T-cell (primary cell): ENCODE data around the gene TMEM52B. TPM values are rescaled to one million over a fixed set of nuclear protein-coding genes. Genes with fewer than 3 reads are reported as not detected.
A peak's percentile ranks its signal among the peaks of the same experiment; 100 is the strongest.
"Not testable (repeated sequence)": the region's sequence is repeated elsewhere in the genome, so short reads cannot be mapped to it uniquely, and the experiment has no call there.

Experiments used
- ATAC-seq, 4 experiments: fragments of 200-7000 bp in 3 of 4; fragments of 150-1000 bp in 1 of 4; cut with Tn5 transposase; replicated peaks in 1 of 4; 1 replicate in 3 of 4; 2 replicates in 1 of 4; pipeline ENCODE4 v1.10.0; 2021; ENCODE audit warnings: moderate library complexity in 3 of 4, mild to moderate bottlenecking in 2 of 4, moderate number of reproducible peaks in 1 of 4
- CTCF ChIA-PET, 2 donors: fragments of 300-600 bp; sonication (Branson Sonifier 250); formaldehyde crosslinking; loops; one replicate each; lab custom pipeline; 2022; ENCODE audit warnings: antibody characterized with exemption in 2 of 2; lab: Charles Lee
- POLR2A ChIA-PET, 2 donors: fragments of 300-600 bp; sonication (Branson Sonifier 250); formaldehyde crosslinking; loops; one replicate each; lab custom pipeline; 2022; ENCODE audit warnings: antibody characterized with exemption in 2 of 2; lab: Charles Lee
- DNase-seq, 35 experiments: peaks; one replicate each; pipeline versions ENCODE4 v3.0.0 to v3.0.0-alpha.2; 2013 to 2023
- H3K27ac ChIP-seq: one replicate; pipeline ENCODE4 v1.5.1; 2013; ENCODE audit warnings: low read length
- H3K27me3 ChIP-seq, 2 experiments: replicated peaks in 1 of 2; 1 replicate in 1 of 2; 2 replicates in 1 of 2; pipeline versions ENCODE4 v1.6.1 to v1.7.0; 2013; ENCODE audit warnings: low read length in 1 of 2, mixed read lengths in 1 of 2; ENCODE audit not compliant: control insufficient read depth in 2 of 2, insufficient read depth in 2 of 2; ENCODE audit errors: extremely low read depth in 1 of 2
- H3K36me3 ChIP-seq, 2 donors: 1 replicate in 1 of 2; 2 replicates in 1 of 2; pipeline versions ENCODE4 v1.6.1 to v1.7.0; 2013; ENCODE audit warnings: low read length in 1 of 2; ENCODE audit not compliant: control insufficient read depth in 2 of 2, insufficient read depth in 1 of 2; ENCODE audit errors: extremely low read depth in 1 of 2
- H3K4me1 ChIP-seq, 2 experiments: 1 replicate in 1 of 2; 2 replicates in 1 of 2; pipeline versions ENCODE4 v1.6.1 to v1.7.0; 2013; ENCODE audit warnings: low read length in 2 of 2, mixed read lengths in 1 of 2; ENCODE audit not compliant: insufficient read depth in 2 of 2, control insufficient read depth in 1 of 2; ENCODE audit errors: extremely low read depth in 1 of 2
- H3K4me3 ChIP-seq, 2 donors: 1 replicate in 1 of 2; 2 replicates in 1 of 2; pipeline versions ENCODE4 v1.5.1 to v1.7.0; 2013; ENCODE audit warnings: mild to moderate bottlenecking in 2 of 2, low read length in 1 of 2, moderate library complexity in 1 of 2; ENCODE audit not compliant: control insufficient read depth in 1 of 2; ENCODE audit errors: extremely low read depth in 1 of 2
- H3K9me3 ChIP-seq: 2 replicates; pipeline ENCODE4 v1.7.0; 2013
- H3K27ac Mint-ChIP-seq, 2 donors: one replicate each; pipeline ENCODE4 v1.8.0; 2020 to 2021; ENCODE audit warnings: mild to moderate bottlenecking in 2 of 2, mixed read lengths in 2 of 2
- H3K27me3 Mint-ChIP-seq, 2 donors: one replicate each; pipeline ENCODE4 v1.8.0; 2021 to 2022; ENCODE audit warnings: mixed read lengths in 2 of 2
- H3K36me3 Mint-ChIP-seq: one replicate; pipeline ENCODE4 v1.8.0; 2021; ENCODE audit warnings: mixed read lengths
- H3K4me1 Mint-ChIP-seq, 3 donors: one replicate each; pipeline ENCODE4 v1.8.0; 2020 to 2022; ENCODE audit warnings: mixed read lengths in 3 of 3, mild to moderate bottlenecking in 1 of 3
- H3K4me3 Mint-ChIP-seq, 3 donors: one replicate each; pipeline ENCODE4 v1.8.0; 2020 to 2022; ENCODE audit warnings: mild to moderate bottlenecking in 3 of 3, mixed read lengths in 3 of 3, moderate library complexity in 3 of 3
- H3K9me3 Mint-ChIP-seq, 3 donors: one replicate each; pipeline ENCODE4 v1.8.0; 2020 to 2022; ENCODE audit warnings: mixed read lengths in 3 of 3
- WGBS: methylation state at CpG from one replicate; pipeline ENCODE4 v1.1.5; 2013; ENCODE audit warnings: missing lambda C conversion rate; ENCODE audit not compliant: insufficient coverage; 5-methylcytosine and 5-hydroxymethylcytosine counted together
- total RNA-seq, 35 experiments: library from RNA in 6 of 35; stranded (reverse) in 6 of 35; fragments of 120-200 nt in 1 of 35; gene quantifications; one replicate each; pipeline versions ENCODE4 v1.2.1 to v1.2.4 and lab custom pipeline; 2013 to 2026

Gene TMEM52B
- total RNA-seq, 5 donors from 2014 or later (not counting 1 experiment from before 2014, with no cell fraction given) = not detected

- no peaks in the 10 kb centered on the region for H3K9me3 ChIP-seq
- Mint-ChIP-seq H3K4me3 (peak overlapping the region; percentile 34 to 95 (median 94)), H3K36me3 (peaks cover 15% of the 10 kb centered on the region), H3K27me3 (no peaks in the 10 kb centered on the region), H3K9me3 (no peaks in the 10 kb centered on the region), H3K4me1 (peaks cover 24 to 32% (median 27%) of the 10 kb centered on the region in 3 donors), H3K27ac (no peak overlapping the region)
- ATAC-seq (no peak), DNase-seq (no peak)
- H3K27me3 ChIP-seq = peaks cover 0 to 2% of the 10 kb centered on the region in 2 experiments
- H3K36me3 ChIP-seq = peaks cover 0 to 15% of the 10 kb centered on the region in 2 donors
- WGBS = no CpG with 5 or more reads among the region's 2 CpGs
- H3K27ac ChIP-seq = peak overlapping the region; percentile 1
- ChIA-PET CTCF (interaction anchor here in 1 of 2 donors (0.6 kb wide), 1 partner anchor 1771 kb away, joined by 3 read pairs; no protein-coding TSS in a partner anchor), POLR2A (interaction anchor here in 1 of 2 donors (0.6 kb wide), 1 partner anchor 514 kb away, joined by 4 read pairs; no protein-coding TSS in a partner anchor)
- H3K4me3 ChIP-seq = no peak overlapping the region
- H3K4me1 ChIP-seq = peaks cover 10 to 31% of the 10 kb centered on the region in 2 experiments
Measured at GRCh38 chr12:10215436-10215835, 36.6 kb downstream of the TMEM52B start.

- Mint-ChIP-seq H3K36me3 (peaks cover 20% of the 10 kb centered on the region), H3K4me1 (peaks cover 24 to 32% (median 27%) of the 10 kb centered on the region in 3 donors), H3K4me3 (peak overlapping the region in 1 of 3 donors; percentile 34)
- not testable (repeated sequence) for H3K9me3 ChIP-seq, H3K27me3 Mint-ChIP-seq, H3K27ac Mint-ChIP-seq, H3K4me3 ChIP-seq, H3K9me3 Mint-ChIP-seq, ATAC-seq, H3K27me3 ChIP-seq
- Histone ChIP-seq H3K27ac (peak overlapping the region; percentile 1), H3K4me1 (peaks cover 10 to 31% of the 10 kb centered on the region in 2 experiments), H3K36me3 (peaks cover 0 to 20% of the 10 kb centered on the region in 2 donors)
- CTCF ChIA-PET = interaction anchor here in 1 of 2 donors (0.6 to 0.7 kb wide), 2 partner anchors 10 to 1771 kb away, joined by 3 to 7 read pairs; no protein-coding TSS in a partner anchor
- POLR2A ChIA-PET = interaction anchor here in 1 of 2 donors (0.6 to 0.9 kb wide), 2 partner anchors 11 to 513 kb away, joined by 3 to 4 read pairs; no protein-coding TSS in a partner anchor
- WGBS = 59% methylated on average over 7 of the region's 13 CpGs
- DNase-seq = peak in 5 of 35 experiments; percentile 13 to 36 (median 22)
Measured at GRCh38 chr12:10215946-10216345, 37.1 kb downstream of the TMEM52B start.

- Mint-ChIP-seq H3K4me3 (no peak overlapping the region), H3K9me3 (no peaks in the 10 kb centered on the region), H3K27ac (no peak overlapping the region), H3K36me3 (peaks cover 40% of the 10 kb centered on the region), H3K4me1 (peaks cover 18 to 26% (median 20%) of the 10 kb centered on the region in 3 donors), H3K27me3 (no peaks in the 10 kb centered on the region)
- no peaks in the 10 kb centered on the region for H3K27me3 ChIP-seq
- peaks cover 0 to 36% of the 10 kb centered on the region in 2 donors for H3K36me3 ChIP-seq
- DNase-seq = no peak
- no peak overlapping the region for H3K4me3 ChIP-seq
- CTCF ChIA-PET = no interaction called here
- H3K9me3 ChIP-seq = no peaks in the 10 kb centered on the region
- H3K4me1 ChIP-seq = peaks cover 10 to 23% of the 10 kb centered on the region in 2 experiments
- WGBS = 84% methylated on average over 5 of the region's 6 CpGs
- ATAC-seq = no peak
- H3K27ac ChIP-seq = no peak overlapping the region
- POLR2A ChIA-PET = no interaction called here
Measured at GRCh38 chr12:10218021-10218420, 39.2 kb downstream of the TMEM52B start.

- WGBS = 92% methylated on average over 2 of the region's 8 CpGs
- Histone ChIP-seq H3K4me1 (peaks cover under 1 to 5% of the 10 kb centered on the region in 2 experiments), H3K27ac (no peak overlapping the region), H3K36me3 (peaks cover 0 to 42% of the 10 kb centered on the region in 2 donors), H3K4me3 (no peak overlapping the region), H3K9me3 (no peaks in the 10 kb centered on the region), H3K27me3 (no peaks in the 10 kb centered on the region)
- DNase-seq (no peak), ATAC-seq (no peak)
- Mint-ChIP-seq H3K4me1 (peaks cover 12 to 16% (median 14%) of the 10 kb centered on the region in 3 donors), H3K27me3 (no peaks in the 10 kb centered on the region), H3K4me3 (no peak overlapping the region), H3K27ac (no peak overlapping the region), H3K9me3 (no peaks in the 10 kb centered on the region), H3K36me3 (peaks cover 53% of the 10 kb centered on the region)
- POLR2A ChIA-PET = interaction anchor here in 1 of 2 donors (0.7 kb wide), 1 partner anchor 392 kb away, joined by 3 read pairs; no protein-coding TSS in a partner anchor
- CTCF ChIA-PET = no interaction called here
Measured at GRCh38 chr12:10220398-10221077, 41.7 kb downstream of the TMEM52B start.

- Mint-ChIP-seq H3K4me3 (no peak overlapping the region), H3K27me3 (no peaks in the 10 kb centered on the region), H3K4me1 (peaks cover 12 to 14% (median 12%) of the 10 kb centered on the region in 3 donors), H3K36me3 (peaks cover 53% of the 10 kb centered on the region), H3K9me3 (no peaks in the 10 kb centered on the region), H3K27ac (no peak overlapping the region)
- ChIA-PET POLR2A (interaction anchor here in 1 of 2 donors (1.0 kb wide), 1 partner anchor 10 kb away, joined by 4 read pairs; the partner anchor contains the start of gene GABARAPL1), CTCF (no interaction called here)
- DNase-seq = no peak
- no CpG with 5 or more reads among the region's 5 CpGs for WGBS
- no peak for ATAC-seq
- Histone ChIP-seq H3K27ac (no peak overlapping the region), H3K9me3 (no peaks in the 10 kb centered on the region), H3K27me3 (no peaks in the 10 kb centered on the region), H3K36me3 (peaks cover 0 to 42% of the 10 kb centered on the region in 2 donors), H3K4me3 (no peak overlapping the region), H3K4me1 (no peaks in the 10 kb centered on the region)
Measured at GRCh38 chr12:10221846-10222245, 43.0 kb downstream of the TMEM52B start.

GRCh38 chr12:10223208-10223607, 44.4 kb downstream of the TMEM52B start:
- POLR2A ChIA-PET = interaction anchor here (0.5 to 1.7 kb wide), 5 partner anchors 9 to 1359 kb away, joined by 3 to 8 read pairs (median 3); no protein-coding TSS in a partner anchor
- Mint-ChIP-seq H3K4me3 (no peak overlapping the region), H3K27ac (no peak overlapping the region), H3K9me3 (no peaks in the 10 kb centered on the region), H3K36me3 (peaks cover 49% of the 10 kb centered on the region), H3K27me3 (no peaks in the 10 kb centered on the region), H3K4me1 (peaks cover 21 to 24% (median 22%) of the 10 kb centered on the region in 3 donors)
- DNase-seq (no peak), ATAC-seq (no peak)
- CTCF ChIA-PET = interaction anchor here in 1 of 2 donors (0.7 kb wide), 1 partner anchor 57 kb away, joined by 3 read pairs; no protein-coding TSS in a partner anchor
- H3K27me3 ChIP-seq = no peaks in the 10 kb centered on the region
- peaks cover 0 to 39% of the 10 kb centered on the region in 2 donors for H3K36me3 ChIP-seq
- no peak overlapping the region for H3K27ac ChIP-seq
- H3K9me3 ChIP-seq = no peaks in the 10 kb centered on the region
- H3K4me1 ChIP-seq = peaks cover 0 to 2% of the 10 kb centered on the region in 2 experiments
- no peak overlapping the region for H3K4me3 ChIP-seq
- WGBS = 92% methylated on average over 3 of the region's 5 CpGs
